NCI-H526 treated with DMSO at 0.1 percent for 48 hours (cell line): Measurements from ENCODE around the gene CDKN2A.
A peak's percentile ranks its signal among the peaks of the same experiment; 100 is the strongest.

Experiments used
- DNase-seq: peaks from one replicate; lab custom pipeline; 2025; lab: John Stamatoyannopoulos, UW

The CDKN2A gene

DNA sequence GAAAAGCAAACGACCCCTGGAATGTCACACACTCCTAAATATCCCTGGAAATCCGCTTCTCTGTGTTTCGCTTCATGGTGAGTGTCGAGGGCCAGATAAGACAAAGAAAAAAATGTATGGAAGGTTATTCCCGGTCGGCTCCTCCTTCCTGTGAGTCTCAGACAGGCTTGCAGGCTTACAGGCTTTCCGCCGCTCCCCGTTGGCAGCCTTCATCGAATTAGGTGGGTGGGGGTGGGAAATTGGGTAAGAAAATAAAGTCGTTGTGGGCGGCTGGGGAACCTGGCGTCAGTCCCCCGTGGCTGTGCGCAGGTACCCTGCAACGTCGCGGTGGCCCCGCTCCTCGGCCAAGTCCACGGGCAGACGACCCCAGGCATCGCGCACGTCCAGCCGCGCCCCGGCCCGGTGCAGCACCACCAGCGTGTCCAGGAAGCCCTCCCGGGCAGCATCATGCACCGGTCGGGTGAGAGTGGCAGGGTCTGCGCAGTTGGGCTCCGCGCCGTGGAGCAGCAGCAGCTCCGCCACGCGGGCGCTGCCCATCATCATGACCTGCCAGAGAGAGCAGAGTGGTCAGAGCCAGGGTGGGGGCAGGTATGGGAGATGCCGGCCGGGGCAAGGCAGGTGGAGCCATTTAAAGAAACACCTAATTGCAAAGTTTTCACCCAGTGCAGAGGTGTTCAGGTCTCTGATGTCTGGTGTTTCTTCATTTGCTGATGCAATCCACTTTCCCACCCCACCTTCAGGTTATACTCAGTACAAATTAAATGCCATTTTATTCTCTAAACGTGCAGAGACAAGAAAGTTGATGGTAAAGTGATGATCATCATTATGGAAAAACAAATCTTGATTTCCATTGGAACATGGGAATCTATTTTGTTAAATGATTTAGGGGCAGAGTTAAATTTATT, 11.8 kb upstream of the CDKN2A start:
- DNase-seq: no peak

DNA sequence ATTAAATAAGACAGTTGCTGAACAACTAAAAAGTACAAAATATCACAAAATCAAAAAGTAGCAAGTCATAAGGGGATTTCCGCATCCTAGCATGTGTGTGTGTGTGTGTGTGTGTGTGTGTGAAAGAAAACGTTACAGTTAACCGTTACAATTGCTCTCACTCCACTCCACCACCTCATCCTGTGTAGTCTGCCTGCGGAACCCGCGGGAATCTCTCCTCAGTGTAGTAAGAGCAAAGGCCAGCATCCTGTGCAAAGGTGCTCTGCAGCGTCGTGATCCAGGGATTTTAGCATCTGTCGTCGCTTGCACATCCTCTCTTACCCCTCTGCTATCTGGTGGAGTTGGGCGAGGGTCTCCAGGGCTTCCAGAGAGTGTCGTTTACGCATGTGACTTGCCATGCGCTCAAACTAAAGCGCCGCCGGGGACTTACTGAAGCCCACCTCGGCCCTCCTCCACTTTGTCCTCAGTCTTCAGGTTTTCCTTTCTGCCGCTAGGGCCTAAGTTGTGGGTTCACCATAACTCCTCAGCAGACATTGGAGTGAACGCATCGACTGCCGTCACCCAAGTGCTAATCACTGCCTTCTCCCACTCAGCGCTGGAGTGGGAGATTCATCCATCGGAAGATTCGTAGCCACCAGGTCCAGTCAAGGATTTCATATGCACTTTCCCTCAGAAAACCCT, 11.0 kb upstream of the CDKN2A start:
- no peak for DNase-seq

DNA sequence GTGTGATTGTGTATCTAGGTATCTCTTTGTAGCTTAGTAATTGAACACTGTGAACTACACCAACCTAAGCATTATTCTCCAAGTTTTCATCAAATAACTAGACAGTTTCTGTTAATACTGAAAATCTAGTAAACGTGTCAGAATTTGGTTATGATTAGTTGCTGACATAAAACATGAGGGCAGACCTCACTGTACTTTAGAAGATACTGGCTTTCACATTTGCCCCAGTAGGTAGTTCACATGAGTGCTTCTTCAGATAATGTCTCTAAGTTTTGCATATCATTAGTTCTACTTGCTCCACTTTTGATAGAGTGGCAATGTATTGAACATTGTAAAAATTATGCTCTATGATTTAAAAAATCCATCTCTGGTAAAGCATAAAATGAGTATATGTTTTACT, 7.8 kb upstream of the CDKN2A start:
- DNase-seq: no peak

DNA sequence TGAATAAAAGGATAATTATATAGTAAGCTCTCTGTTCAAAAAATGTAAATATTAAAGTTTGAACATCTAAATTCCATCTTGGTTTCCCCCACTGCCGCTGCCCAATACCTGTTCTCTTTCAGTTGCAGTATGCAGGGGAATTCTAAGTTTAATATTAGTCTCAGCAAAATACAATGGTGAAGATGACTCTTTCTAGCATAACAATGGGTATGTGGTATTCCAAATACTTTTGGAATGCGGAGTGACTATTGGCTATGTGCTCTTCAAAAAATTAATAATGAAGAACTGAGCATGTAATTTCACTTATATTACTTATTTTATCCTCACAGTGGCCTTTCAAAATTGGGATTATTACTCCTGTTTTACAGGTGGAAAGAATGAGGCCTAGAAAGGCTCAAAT, 3.8 kb upstream of the CDKN2A start:
- no peak for DNase-seq

DNA sequence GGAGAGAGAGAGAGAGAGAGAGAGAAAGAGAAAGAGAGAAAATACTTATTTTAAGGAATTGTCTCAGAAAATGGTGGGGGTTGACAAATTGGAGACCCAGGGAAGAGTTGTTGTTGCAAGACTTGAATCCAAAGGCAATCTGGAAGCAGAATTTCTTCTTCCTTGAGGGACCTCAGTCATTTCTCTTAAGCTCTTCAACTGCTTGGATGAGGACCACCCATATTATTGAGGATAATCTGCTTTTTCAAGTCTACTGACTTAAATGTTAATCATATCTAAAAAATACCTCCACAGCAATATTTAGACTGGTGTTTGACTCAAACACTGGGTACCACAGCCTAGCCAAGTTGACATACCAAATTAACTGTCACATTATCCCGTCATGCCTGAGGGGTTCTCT, 3.3 kb upstream of the CDKN2A start:
- DNase-seq: no peak

DNA sequence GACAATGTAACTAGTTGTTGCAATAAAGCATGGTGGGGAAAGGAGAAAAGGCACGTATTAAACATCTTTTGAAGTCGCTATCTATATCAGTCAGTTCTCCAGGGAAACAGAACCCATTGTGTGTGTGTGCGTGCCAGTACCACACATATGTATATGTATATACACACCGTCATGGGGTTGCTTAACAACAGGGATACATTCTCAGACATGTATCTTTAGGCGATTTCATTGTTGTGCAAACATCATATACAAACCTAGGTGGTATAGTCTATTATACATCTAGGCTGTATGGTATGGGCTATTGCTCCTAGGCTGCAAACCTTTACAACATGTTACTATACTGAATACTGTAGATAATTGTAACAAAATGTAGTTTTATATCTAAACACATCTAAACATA, 2.7 kb upstream of the CDKN2A start:
- peak; percentile 59 for DNase-seq

DNA sequence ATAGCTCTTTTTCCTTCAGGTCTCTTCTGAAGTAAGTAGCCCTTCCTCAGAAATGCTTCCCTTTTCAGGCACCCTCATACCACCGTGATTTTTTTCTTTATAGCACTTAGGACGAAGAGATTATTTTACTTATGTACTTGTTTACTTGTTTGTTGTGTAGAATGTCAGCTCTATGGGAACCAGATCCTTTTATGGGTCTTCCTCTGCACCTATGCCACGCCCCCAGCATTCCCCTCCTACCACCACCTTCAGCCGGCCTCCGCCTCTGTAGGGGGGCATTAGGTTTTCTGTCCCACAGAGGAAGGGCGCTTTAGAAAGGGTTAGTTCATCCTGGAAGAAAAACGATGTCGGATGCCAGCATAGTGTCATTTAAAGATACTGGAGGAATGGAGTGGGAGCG, 2.2 kb upstream of the CDKN2A start:
- DNase-seq: peak; percentile 62

DNA sequence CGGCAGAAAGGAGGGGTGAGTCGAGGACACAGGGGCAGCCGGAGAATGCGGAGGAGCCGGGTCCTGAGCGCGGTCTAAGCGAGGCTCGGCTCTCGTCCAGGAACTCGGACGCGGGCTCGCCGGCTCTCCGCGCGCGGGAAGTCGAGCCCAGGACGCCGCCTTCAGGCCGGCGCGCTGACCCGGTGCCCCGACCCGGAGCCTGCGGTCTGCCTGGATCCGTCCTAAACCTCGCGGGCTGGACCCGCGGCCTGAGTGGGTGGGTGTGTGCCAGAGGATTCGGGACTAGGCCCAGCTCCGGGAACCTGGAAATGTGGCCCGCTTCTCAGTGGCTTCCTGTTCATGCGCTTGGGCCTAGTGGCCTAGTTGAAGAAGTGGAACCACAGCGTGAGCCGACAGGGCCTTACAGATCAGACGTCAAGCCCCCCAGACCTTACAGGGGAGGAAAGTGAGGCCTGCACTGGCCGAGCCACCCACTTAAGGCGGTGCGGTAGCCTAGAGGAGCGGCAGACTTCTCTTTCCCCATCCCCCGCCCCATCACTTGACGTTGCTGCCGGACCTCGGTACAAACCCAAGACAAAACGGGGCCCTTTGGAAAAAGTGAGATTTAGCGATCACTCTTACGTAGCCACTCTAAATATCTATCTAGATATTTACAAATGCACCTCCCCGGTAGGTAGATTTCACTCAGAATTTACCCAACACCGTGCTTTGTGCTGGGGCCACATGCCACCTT, 1.6 kb upstream of the CDKN2A start:
- peak; percentile 69 for DNase-seq

DNA sequence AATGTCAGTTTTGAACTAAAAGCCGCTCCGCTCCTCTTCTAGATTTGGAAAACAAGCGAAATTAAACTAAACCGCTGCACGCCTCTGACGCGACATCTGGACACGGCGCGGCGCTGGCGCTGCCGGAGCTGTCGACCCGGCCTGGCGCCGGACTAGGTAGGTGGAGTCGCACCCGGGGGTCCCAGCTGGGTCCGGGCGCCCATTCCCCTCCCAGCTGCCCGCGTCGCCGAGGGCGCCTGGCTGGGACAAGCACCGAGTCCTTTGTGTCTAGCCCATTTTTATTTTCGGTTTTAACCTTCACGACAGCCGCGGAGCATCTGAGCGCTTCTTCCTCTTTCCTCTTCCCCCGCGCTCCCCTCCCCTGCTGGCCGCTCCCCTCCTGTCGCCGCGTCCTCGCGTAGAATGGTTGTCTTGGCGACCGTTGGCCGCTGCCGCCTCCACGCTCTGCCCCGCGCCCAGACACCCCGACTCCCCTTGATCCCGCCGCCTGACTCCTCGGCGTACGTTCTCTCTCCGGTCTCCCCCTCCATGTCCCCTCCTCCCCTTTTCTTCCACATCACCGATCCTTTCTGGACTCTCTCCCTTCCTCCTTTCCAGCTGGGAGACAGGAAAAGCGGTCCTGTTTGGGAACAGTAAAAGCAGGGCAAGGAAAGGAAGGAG, 944 bp upstream of the CDKN2A start:
- DNase-seq: peak; percentile 79

DNA sequence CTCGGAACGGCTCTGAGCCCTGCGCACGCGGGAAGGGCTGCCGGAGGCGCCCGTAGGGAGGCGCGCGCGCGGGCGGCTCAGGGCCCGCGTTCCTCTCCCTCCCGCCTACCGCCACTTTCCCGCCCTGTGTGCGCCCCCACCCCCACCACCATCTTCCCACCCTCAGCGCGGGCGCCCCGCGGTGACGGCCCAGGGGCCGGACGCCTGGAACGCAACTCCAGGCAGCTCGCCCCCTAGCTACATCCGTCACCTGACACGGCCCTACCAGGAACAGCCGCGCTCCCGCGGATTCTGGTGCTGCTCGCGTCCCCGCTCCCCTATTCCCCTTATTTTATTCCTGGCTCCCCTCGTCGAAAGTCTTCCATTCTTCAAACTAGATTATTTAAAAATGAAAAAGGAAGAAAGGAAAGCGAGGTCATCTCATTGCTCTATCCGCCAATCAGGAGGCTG, 389 bp upstream of the CDKN2A start, which contains the start of gene CDKN2B-AS1:
Gene CDKN2B-AS1, plus strand, starts transcription at position 236 of the 450 bp plus-strand sequence.
- peak; percentile 90 for DNase-seq

DNA sequence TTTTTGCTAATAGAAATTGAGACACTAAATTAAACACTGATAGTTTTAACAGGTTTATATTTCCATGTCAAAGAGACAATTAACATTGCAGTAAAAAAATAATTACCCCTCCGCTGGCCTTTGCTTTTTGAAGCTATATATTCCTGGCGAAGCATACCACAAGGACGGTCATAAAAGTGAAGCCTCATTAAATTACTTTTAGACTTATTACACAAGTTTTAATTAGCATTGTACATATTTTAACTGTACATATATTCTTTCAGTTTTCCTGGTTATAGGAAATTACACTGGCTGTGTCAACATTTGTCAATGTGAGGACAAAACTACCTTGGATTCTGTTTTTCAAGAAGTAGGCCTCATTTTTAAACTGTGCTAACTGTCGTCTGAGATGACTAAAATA, 1.2 kb downstream of the CDKN2A start:
- DNase-seq: peak; percentile 70

DNA sequence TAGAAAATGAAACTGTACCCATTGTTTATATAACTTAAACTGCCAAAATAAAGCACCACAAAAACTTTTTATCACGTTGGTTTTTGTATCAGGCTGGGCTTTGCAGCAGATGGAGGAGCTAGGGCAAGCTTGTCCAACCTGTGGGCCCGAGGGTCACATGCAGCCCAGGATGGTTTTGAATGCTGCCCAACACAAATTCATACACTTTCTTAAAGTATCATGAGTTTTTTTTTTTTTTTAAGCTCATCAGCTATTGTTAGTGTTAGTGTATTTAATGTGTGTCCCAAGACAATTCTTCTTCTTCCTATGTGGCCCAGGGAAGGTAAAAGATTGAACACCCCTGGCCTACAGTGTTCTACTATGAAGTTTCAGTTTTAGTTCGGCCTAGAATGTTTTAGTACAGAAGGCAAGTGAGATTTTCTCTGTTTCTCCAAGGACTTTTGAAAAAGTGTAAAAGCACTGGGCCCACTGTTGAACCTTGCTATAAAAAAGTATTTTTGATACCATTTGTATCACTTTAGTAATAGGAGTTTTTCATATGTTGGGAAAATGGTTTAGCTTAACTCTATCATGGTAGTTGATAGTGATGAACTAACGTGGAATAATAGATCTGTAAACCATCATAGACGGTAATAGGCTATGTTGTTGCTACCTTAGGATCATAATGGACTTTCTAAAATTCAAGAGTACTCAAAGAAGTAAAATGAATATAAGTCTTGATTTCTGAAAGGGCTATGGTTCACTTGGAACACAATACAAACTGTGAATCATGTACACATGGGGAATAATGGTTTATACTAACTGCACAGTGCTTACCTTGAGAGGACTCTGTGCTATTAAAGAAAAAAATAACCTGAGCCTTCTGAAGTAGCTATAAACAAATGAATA, 2.9 kb downstream of the CDKN2A start:
- DNase-seq: peak; percentile 75

DNA sequence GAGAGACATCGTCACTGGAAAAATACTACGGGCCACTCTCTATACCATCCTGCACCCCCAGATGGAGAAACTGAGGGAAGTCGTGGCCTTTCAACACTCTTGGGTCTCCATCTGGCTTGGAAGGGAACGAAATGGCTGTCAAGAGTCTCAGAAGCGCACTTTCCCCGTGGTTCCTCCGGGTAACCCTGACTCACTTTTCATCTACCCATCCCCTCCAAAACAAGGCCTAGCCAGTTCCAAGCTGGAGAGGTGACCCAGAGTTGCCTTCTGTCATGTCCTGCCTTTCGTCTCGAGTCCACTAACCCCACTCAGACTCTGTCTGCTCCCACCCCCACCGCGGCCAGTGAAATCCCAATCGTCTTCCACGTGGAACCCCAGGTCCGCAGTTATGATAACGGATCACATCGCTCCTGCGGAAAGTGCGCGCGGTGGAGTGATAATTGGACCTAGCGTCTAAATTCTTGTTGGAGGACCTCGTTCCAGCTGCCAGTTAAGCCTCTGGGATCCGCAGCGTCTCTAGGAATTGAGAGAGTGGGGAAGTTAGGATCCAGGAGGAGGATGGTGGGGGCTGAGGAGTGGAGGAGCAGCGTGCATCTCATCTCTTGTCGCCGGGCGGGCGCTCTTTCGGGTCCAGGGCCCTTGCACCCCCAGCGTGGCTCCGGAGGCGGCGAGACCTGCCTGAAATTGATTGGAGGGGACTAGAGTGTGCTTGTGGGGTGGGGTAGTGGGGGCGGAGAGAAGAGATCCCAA, 4.6 kb downstream of the CDKN2A start:
- no peak for DNase-seq

DNA sequence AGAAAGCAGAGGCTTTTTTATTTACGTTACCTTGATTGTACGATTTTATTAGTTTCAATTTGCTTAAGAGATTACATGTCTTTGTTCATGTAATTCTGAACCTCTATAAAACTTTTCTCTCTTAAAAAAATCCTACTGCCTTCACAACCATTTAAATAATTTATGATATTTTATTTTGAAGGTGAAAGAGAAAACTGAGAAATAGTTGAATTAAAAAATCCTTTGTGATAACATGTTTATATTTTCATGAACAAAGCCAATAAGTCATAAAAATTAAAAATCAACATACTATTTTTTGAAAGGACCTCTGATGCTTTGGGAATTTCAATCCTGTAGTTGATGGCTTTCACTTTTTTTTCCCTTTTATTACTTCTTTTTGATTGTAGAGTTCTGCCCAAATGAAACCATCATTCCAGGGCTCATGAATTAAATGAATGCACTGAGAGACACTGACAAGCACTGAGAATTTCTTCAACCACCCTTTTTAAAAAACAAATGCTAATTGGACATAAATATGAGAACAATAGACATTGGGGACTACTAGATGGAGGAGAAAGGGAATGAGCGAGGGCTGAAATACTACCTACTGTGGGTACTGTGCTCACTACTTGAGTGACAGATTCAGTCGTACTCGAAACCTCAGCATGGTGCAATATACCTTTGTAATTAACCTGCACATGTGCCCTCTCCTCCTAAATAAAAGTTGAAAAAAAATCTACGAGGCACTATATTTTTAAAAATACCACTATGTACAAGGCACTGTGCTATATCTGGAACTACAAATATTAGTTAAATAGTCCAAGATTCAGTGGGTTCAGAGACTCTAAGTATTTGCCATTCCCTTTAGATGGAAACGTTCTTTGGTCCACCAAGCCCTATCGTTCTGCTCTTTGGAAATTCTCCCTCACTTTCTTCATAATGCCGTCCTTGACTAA, 5.9 kb downstream of the CDKN2A start:
- no peak for DNase-seq

DNA sequence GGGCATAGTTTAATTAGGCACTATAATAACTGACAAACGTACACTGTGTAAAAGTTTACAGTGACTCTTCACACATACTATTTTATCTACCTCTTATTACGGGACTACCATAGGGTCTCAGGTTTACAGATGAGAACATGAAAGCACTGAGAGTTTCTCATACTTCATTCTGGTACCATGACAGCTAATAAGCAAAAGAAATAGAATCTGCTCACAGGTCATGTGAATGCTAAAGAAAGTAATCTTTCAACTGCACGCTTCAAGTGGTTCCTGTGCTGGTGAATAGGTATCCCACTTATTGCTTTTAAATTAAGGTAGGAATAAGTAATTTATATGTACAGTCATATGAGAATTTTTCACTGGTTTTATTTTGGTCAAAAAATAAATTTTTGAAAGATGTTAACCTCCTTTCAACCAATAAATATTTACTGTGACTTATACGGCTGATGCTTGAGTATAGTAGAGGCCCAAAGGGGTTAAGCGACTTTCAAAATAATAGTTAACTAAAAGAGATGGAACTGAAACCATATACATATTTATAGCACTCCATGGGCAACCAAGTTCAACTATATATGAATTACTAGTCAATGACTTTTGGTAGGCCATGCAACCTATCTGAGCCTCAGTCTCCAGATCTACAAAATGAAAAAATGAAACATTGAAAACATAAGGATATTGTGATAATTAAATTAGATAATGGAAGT, 8.1 kb downstream of the CDKN2A start:
- no peak for DNase-seq

DNA sequence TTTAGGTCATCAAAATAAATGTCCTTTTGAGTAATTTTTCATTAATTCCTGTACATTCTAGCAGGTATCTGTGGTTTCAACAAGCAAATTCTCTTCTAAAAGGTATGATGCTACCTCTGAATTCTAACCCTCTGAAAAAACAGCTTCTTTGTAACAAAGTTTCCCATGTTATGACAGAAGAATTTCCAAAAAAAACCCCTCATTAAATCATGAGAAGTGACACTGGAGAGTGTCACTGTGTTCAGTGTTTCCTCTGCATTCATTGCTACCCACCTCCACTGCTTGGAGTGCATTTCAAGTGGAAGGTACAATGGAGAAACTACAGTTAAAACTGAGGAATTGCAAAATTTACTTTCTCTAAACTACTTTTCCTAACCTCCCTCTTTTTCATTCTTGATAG, 10.1 kb downstream of the CDKN2A start:
- no peak for DNase-seq

DNA sequence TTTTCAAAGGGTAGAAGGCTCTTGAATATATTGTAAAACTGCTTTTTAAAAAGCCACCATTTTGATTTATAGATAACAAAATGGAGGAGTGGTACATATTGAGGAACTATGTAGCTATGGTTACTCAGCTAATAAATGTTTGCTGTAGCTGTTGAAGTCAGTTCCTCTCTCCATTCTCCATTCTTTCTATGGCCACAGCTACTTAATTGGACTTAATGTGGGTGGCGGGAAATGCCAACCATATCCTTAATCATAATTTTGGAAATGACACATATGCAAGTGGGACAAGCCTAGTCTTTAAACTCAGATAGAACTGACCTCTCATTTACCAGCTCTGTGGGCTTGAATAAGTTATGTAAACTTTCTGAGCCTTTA, 10.6 kb downstream of the CDKN2A start:
- DNase-seq: no peak

DNA sequence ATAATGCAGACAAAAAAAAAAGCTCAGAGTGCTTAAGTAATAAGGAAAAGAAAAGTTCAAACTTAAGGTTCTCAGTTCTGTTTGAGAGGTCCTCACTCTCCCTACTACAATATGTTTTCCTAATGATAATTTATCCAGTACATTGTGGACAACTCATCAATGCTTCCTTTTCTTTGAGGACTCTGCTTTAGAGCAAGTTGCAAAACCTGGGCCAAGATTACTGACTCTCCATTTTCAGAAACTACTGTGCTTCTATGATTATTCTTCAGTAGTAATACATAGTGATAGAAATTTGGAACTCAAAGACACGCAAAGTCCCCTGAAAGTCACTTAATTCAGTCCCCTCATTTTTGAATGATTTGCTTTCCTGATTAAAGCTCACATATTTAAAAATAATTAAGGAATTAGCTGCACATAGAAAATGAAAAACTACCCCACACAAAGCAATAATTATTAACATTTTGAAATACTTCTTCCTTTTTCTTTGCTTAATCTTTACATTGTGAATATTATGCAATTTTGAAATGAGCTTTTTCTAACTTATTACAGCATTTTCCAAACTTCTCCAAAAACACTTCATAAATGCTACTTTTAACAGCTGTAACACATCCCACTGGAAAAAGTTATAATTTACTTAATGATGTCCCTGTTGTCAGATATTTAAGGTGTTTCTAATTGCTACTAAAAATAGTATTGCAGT, 11.2 kb downstream of the CDKN2A start:
- DNase-seq: no peak
